AG09309 (cell line): ENCODE results near the gene PRR19.

Experiments
- DNase-seq: peaks from one replicate; pipeline ENCODE4 v3.0.0-alpha.2; 2010; ENCODE audit warnings: low read depth
- H3K4me3 ChIP-seq: 2 replicates; pipeline ENCODE4 v1.5.1; 2011; ENCODE audit warnings: mild to moderate bottlenecking, low read depth, low read length, moderate library complexity; ENCODE audit not compliant: control insufficient read depth
- TF ChIP-seq, protein P1 (sequence below): IDR thresholded peaks from 2 replicates; pipeline ENCODE4 v1.5.1; 2011; ENCODE audit warnings: mild to moderate bottlenecking, low read depth, low read length, inconsistent platforms; ENCODE audit not compliant: insufficient read depth, control insufficient read depth; ENCODE audit errors: missing control alignments

The PRR19 gene

DNA sequence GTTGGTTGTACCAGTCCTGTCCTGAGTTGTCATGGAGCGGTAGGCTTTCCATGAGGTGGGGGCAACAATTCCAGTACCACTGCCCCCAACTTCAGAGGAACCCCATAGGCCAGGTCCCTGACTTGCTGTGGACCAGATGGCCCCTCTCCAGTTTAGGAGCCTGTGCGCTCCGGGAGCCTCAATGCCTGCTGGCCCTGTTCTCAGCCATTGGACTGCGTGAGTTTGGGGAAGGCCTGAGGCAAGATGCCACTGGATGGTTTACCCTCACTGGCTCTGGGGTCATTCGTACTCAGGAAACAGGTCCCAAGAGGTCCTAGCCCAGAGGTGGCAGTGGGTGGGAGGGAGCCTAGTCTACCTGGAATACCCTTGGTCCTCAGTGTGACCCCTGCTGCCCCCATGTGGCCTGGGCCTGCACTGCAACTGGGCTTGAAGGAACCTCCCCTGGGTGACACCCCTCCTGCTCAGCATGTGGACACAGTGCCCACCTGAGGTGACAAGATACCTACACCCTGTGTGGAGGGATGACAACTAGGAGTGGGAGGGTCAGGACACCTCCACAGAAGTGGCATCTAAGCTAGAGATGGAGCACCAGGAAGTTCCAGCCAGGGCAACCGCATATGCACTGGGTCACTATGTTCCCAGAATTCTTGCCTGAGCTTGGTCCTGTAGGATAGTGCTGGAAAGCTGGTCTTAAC is 6.0 kb upstream of the PRR19 start:
- H3K4me3 ChIP-seq = no peak overlapping the region
- DNase-seq = no peak
- TF ChIP-seq, protein P1, sequence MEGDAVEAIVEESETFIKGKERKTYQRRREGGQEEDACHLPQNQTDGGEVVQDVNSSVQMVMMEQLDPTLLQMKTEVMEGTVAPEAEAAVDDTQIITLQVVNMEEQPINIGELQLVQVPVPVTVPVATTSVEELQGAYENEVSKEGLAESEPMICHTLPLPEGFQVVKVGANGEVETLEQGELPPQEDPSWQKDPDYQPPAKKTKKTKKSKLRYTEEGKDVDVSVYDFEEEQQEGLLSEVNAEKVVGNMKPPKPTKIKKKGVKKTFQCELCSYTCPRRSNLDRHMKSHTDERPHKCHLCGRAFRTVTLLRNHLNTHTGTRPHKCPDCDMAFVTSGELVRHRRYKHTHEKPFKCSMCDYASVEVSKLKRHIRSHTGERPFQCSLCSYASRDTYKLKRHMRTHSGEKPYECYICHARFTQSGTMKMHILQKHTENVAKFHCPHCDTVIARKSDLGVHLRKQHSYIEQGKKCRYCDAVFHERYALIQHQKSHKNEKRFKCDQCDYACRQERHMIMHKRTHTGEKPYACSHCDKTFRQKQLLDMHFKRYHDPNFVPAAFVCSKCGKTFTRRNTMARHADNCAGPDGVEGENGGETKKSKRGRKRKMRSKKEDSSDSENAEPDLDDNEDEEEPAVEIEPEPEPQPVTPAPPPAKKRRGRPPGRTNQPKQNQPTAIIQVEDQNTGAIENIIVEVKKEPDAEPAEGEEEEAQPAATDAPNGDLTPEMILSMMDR = peak; percentile 94

DNA sequence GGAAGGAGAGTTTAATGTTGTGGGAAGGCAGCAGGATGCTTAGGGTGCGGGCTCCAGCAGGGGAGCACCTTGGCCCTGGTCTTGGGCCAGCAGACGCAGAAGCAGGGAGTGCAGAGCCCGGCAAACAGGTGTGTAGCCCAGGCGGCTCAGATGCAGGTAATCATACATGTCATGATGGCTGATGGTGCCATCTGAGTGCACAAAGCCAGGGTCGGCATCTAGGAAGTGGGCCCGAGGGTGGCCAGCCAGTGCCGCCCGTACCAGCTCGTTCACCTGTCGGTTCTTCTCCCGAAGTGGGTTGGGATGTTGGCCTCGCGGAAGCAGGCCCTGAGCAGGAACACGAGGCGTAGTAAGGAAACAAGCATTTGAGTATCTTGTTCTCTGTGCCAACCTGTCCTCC is 4.9 kb upstream of the PRR19 start:
- no peak overlapping the region for H3K4me3 ChIP-seq
- TF ChIP-seq, protein P1 = no peak
- DNase-seq = no peak

DNA sequence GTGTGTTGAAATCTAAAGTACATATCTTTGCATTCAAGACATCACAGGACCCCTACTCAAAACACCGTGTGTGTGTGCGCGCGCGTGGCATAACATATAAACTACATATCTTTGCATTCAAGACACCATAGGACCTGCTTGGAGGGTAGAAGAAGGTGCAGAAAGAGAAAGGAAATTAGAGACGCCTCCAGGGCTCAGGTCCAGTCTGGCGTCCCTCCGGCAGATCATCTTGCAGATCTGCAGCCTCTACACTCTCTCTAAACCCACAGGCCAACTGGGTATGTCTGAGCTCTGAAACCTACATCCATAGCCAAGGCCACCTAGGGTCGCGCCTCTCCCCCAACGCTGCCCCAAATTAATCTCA is 1.2 kb downstream of the PRR19 start:
- peak overlapping the region; percentile 53; the same call in 1 of the 2 replicates for H3K4me3 ChIP-seq
- DNase-seq = no peak
- TF ChIP-seq, protein P1 = no peak

DNA sequence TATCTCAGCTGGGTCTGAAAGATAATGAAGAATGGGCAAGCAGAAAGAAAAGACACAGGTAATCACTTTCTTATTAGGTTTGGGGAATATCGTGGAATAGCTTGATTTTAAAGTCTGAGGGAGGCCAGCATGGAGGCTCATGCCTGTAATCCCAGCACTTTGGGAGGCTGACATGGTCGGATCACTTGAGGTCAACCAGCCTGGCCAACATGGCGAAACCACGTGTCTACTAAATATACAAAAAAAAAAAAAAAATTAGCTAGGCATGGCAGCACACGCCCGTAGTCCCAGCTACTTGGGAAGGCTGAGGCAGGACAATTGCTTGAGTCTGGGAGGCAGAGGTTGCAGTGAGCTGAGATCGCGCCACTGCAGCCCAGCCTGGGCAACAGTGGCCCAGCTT is 1.9 kb downstream of the PRR19 start:
- H3K4me3 ChIP-seq = no peak overlapping the region
- no peak for DNase-seq
- TF ChIP-seq, protein P1 = no peak

DNA sequence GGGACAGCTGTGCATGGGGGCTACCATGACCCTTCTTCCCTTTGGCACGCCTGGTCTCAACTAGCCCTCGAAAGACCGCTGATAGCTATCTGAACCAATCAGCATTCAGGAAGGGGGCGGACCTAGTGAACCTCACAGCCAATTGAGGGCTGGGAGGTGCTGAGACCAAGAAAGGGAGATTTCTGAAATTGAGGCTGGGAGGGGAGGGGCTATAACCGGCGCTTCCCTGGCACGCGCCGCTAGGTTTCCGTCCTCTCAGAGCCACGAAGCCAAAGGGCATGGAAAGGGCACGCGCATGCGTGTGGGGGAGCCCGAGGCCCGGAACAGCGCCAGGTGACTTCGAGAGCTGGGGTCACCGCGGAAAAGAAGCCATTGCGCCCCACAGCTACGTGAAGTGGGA is 4.7 kb downstream of the PRR19 start:
- no peak for DNase-seq
- no peak overlapping the region for H3K4me3 ChIP-seq
- TF ChIP-seq, protein P1 = no peak

DNA sequence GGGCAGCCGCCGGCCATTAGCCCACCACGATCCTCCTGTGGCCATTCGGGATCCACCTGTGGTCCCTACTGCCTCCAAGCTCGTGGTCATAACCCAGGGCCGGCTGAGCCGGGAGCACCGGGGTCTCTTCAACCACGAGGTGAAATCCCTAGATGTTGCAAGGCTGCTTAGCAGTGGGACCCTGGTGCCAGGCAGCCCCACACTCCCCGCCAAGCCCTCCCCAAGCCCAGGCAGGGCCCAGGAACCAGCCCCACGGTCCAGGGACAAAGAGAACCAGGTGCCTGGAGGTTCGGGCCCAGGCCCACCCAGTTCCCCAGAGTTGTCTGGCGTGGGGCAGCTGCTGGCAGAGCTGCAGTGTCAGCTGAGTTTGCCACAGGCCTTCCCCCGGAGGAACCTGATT is 7.8 kb downstream of the PRR19 start:
- DNase-seq = no peak
- TF ChIP-seq, protein P1 = no peak
- H3K4me3 ChIP-seq = no peak overlapping the region

DNA sequence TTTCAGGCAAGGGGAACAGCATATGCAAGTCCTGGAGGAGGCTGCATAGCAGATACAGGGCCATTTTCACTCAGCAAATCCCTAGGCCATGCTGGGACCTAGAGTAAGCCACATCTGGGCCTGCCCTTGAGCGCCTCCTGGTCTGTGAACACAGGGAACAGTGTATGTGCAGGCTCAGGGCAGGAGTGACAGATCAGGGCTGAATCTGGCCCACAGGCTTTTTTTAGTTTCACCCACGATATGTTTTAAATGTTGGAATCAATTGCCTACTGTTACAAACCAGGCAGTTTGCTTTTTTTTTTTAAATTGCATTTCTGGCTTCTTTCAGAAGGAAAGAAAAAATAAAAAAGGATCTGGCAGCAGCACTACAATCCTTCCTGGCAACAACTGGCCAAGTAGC is 9.7 kb downstream of the PRR19 start:
- H3K4me3 ChIP-seq = no peak overlapping the region
- no peak for DNase-seq
- TF ChIP-seq, protein P1 = no peak
